Endodermal cell (in vitro differentiated cells): ENCODE measurements around the gene DDX56. TPM values are rescaled to one million over a fixed set of nuclear protein-coding genes. Genes with fewer than 3 reads are reported as not detected.

ENCODE experiments used
- DNase-seq: peaks from one replicate; pipeline ENCODE4 v3.0.0-alpha.2; 2017
- H3K27ac ChIP-seq: 2 replicates; pipeline ENCODE4 v1.5.1; 2013; ENCODE audit warnings: mild to moderate bottlenecking, low read depth, low read length, moderate library complexity
- H3K27me3 ChIP-seq: 2 replicates; pipeline ENCODE4 v1.6.1; 2013; ENCODE audit warnings: mild to moderate bottlenecking, low read length, moderate library complexity; ENCODE audit not compliant: insufficient read depth, control insufficient read depth, poor library complexity, severe bottlenecking
- H3K36me3 ChIP-seq: 2 replicates; pipeline ENCODE4 v1.7.0; 2013; ENCODE audit warnings: mild to moderate bottlenecking, low read length, moderate library complexity; ENCODE audit not compliant: control insufficient read depth, insufficient read depth
- H3K4me1 ChIP-seq: one replicate; pipeline ENCODE4 v1.7.0; 2013; ENCODE audit warnings: low read length; ENCODE audit not compliant: control insufficient read depth, insufficient read depth
- H3K4me3 ChIP-seq: 2 replicates; pipeline ENCODE4 v1.5.1; 2013; ENCODE audit warnings: mild to moderate bottlenecking, low read length, moderate library complexity
- H3K9ac ChIP-seq: 2 replicates; pipeline ENCODE4 v1.6.1; 2013; ENCODE audit warnings: mild to moderate bottlenecking, low read length, moderate library complexity; ENCODE audit not compliant: poor library complexity, severe bottlenecking; ENCODE audit errors: extremely low read depth
- H3K9me3 ChIP-seq: 2 replicates; pipeline ENCODE4 v1.6.1; 2013; ENCODE audit warnings: mild to moderate bottlenecking, low read length, moderate library complexity; ENCODE audit not compliant: control insufficient read depth
- H3K27ac Mint-ChIP-seq: 2 replicates; pipeline ENCODE4 v1.8.0; 2020; ENCODE audit warnings: mixed read lengths
- H3K27me3 Mint-ChIP-seq: 2 replicates; pipeline ENCODE4 v1.8.0; 2021; ENCODE audit warnings: mild to moderate bottlenecking, mixed read lengths; ENCODE audit not compliant: insufficient read depth
- H3K36me3 Mint-ChIP-seq: 2 replicates; pipeline ENCODE4 v1.8.0; 2020; ENCODE audit warnings: low read depth, mixed read lengths
- H3K4me1 Mint-ChIP-seq: 2 replicates; pipeline ENCODE4 v1.8.0; 2020; ENCODE audit warnings: mixed read lengths
- H3K4me3 Mint-ChIP-seq: 2 replicates; pipeline ENCODE4 v1.8.0; 2020; ENCODE audit warnings: mild to moderate bottlenecking, moderate library complexity, mixed read lengths
- H3K9me3 Mint-ChIP-seq: 2 replicates; pipeline ENCODE4 v1.8.0; 2020; ENCODE audit warnings: mild to moderate bottlenecking, mixed read lengths
- WGBS, 2 experiments: methylation state at CpG; one replicate each; pipeline versions ENCODE4 v1.1.5 to v1.1.7; 2013; ENCODE audit warnings: missing lambda C conversion rate in 2 of 2, mixed read lengths in 1 of 2; ENCODE audit not compliant: insufficient coverage in 1 of 2, insufficient read length in 1 of 2; 5-methylcytosine and 5-hydroxymethylcytosine counted together
- total RNA-seq, 2 donors: library from RNA; stranded (reverse); fragmentation: NEBNext Ultra II Directional in 1 of 2; extraction: Animal tissue kit (Norgen Biotek cat#: 25700) in 1 of 2; gene quantifications; 2 replicates in 1 of 2; 3 replicates in 1 of 2; pipeline ENCODE4 v1.2.1, GENCODE V29; 2021
- TF ChIP-seq, protein P1 (sequence below): fragments of 200-600 bp; sonication (generic); conservative IDR thresholded peaks from 2 replicates; pipeline ENCODE4 v1.5.0; 2021; ENCODE audit warnings: antibody characterized with exemption, mild to moderate bottlenecking

DDX56 gene
- total RNA-seq, 2 donors from 2014 or later = 73.6 to 79.2 TPM

- Mint-ChIP-seq H3K9me3 (no peaks in the 10 kb centered on the region), H3K36me3 (peaks cover 77% of the 10 kb centered on the region), H3K27ac (no peak overlapping the region), H3K4me1 (peaks cover 9% of the 10 kb centered on the region), H3K4me3 (no peak overlapping the region), H3K27me3 (no peaks in the 10 kb centered on the region)
- no peak overlapping the region for H3K9ac ChIP-seq
- TF ChIP-seq, protein P1, sequence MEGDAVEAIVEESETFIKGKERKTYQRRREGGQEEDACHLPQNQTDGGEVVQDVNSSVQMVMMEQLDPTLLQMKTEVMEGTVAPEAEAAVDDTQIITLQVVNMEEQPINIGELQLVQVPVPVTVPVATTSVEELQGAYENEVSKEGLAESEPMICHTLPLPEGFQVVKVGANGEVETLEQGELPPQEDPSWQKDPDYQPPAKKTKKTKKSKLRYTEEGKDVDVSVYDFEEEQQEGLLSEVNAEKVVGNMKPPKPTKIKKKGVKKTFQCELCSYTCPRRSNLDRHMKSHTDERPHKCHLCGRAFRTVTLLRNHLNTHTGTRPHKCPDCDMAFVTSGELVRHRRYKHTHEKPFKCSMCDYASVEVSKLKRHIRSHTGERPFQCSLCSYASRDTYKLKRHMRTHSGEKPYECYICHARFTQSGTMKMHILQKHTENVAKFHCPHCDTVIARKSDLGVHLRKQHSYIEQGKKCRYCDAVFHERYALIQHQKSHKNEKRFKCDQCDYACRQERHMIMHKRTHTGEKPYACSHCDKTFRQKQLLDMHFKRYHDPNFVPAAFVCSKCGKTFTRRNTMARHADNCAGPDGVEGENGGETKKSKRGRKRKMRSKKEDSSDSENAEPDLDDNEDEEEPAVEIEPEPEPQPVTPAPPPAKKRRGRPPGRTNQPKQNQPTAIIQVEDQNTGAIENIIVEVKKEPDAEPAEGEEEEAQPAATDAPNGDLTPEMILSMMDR = no peak
- no peaks in the 10 kb centered on the region for H3K9me3 ChIP-seq
- no peak overlapping the region for H3K27ac ChIP-seq
- H3K27me3 ChIP-seq = no peaks in the 10 kb centered on the region
- DNase-seq = peak; percentile 30
- H3K4me3 ChIP-seq = no peak overlapping the region
- WGBS, 2 experiments = 94 to 99% methylated on average over 9 to 17 of the region's 17 CpGs
- peaks cover 79% of the 10 kb centered on the region for H3K36me3 ChIP-seq
- H3K4me1 ChIP-seq = no peaks in the 10 kb centered on the region
These were observed 4.7 kb downstream of the DDX56 start for GRCh38 chr7:44568771-44569560.

- 93% methylated on average over 6 of the region's 6 CpGs for WGBS, 2 experiments
- Mint-ChIP-seq H3K36me3 (peaks cover 83% of the 10 kb centered on the region), H3K4me3 (no peak overlapping the region)
These were observed 5.8 kb downstream of the DDX56 start for GRCh38 chr7:44567884-44568283.

GRCh38 chr7:44566680-44567079, 7.0 kb downstream of the DDX56 start:
- Histone ChIP-seq H3K4me3 (no peak overlapping the region), H3K9ac (no peak overlapping the region), H3K27ac (no peak overlapping the region), H3K9me3 (no peaks in the 10 kb centered on the region), H3K4me1 (peaks cover 2% of the 10 kb centered on the region), H3K27me3 (no peaks in the 10 kb centered on the region), H3K36me3 (peaks cover 75% of the 10 kb centered on the region)
- DNase-seq = no peak
- no peaks in the 10 kb centered on the region for H3K27me3 Mint-ChIP-seq
- no peaks in the 10 kb centered on the region for H3K9me3 Mint-ChIP-seq
- H3K4me3 Mint-ChIP-seq = no peak overlapping the region
- TF ChIP-seq, protein P1 = no peak
- no peak overlapping the region for H3K27ac Mint-ChIP-seq
- peaks cover 3% of the 10 kb centered on the region for H3K4me1 Mint-ChIP-seq
- WGBS, 2 experiments = 92 to 100% methylated on average over 1 to 5 of the region's 5 CpGs
- peaks cover 71% of the 10 kb centered on the region for H3K36me3 Mint-ChIP-seq

More at GRCh38 chr7:44567884-44568283, 5.8 kb downstream of the DDX56 start:
- Histone ChIP-seq H3K4me1 (no peaks in the 10 kb centered on the region), H3K27me3 (no peaks in the 10 kb centered on the region), H3K27ac (no peak overlapping the region), H3K36me3 (peaks cover 87% of the 10 kb centered on the region), H3K4me3 (no peak overlapping the region), H3K9ac (no peak overlapping the region), H3K9me3 (no peaks in the 10 kb centered on the region)
- H3K4me1 Mint-ChIP-seq = peaks cover 5% of the 10 kb centered on the region
- no peak overlapping the region for H3K27ac Mint-ChIP-seq
- no peaks in the 10 kb centered on the region for H3K27me3 Mint-ChIP-seq
- DNase-seq = no peak
- no peaks in the 10 kb centered on the region for H3K9me3 Mint-ChIP-seq
- TF ChIP-seq, protein P1 = no peak
